ENCODE results near the gene CADPS2. TPM values are rescaled to one million over a fixed set of nuclear protein-coding genes. Genes with fewer than 3 reads are reported as not detected.

The CADPS2 gene
- total RNA-seq, 1 donor from 2014 or later = 6.4 TPM

DNA sequence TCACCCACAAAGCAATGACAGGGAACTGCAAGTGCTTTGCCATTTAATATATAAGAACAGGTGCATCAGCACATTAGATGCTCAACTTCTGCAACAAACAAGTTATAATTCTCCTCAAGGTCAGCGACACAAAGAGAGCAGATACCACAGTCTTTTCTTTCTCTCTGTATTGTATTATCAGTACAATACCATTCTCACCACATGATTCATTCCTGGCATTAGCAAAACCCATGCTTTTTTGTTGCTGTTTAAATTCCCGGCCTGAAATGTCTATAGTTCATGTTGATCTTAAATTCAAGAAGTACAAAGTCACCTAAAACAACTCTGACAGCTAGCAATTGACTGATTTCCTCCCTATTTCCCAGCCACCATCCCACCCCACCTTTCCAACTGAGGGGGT is 469.9 kb downstream of the CADPS2 start:
- Mint-ChIP-seq H3K27me3 (ENCODE audit: low read depth, unreplicated experiment) (no peaks in the 10 kb centered on the region), H3K4me3 (ENCODE audit: unreplicated experiment) (no peak overlapping the region), H3K9me3 (ENCODE audit: unreplicated experiment) (no peaks in the 10 kb centered on the region), H3K27ac (ENCODE audit: unreplicated experiment) (no peak overlapping the region), H3K4me1 (ENCODE audit: low read depth, unreplicated experiment) (peaks cover 19% of the 10 kb centered on the region), H3K36me3 (ENCODE audit: low read depth, unreplicated experiment) (no peaks in the 10 kb centered on the region)
- no peak for TF ChIP-seq EZH2 (IDR thresholded peaks at IDR 0.05; ENCODE audit: insufficient read depth, low read length)
- TF ChIP-seq CTCF (IDR thresholded peaks at IDR 0.05; ENCODE audit: insufficient read depth, low read depth, low read length) = no peak
- FAIRE-seq (no peak), DNase-seq (ENCODE audit: low read depth) (peak; percentile 39)
- no peaks in the 10 kb centered on the region for H3K36me3 ChIP-seq (ENCODE audit: insufficient read depth, low read length)
- H3K27ac ChIP-seq (ENCODE audit: low read depth, low read length) = no peak overlapping the region
- H4K20me1 ChIP-seq (ENCODE audit: insufficient read depth, low read length) = no peaks in the 10 kb centered on the region
- H3K79me2 ChIP-seq (ENCODE audit: insufficient read depth, low read length) = no peaks in the 10 kb centered on the region
- H3K27me3 ChIP-seq (ENCODE audit: insufficient read depth, low read length) = no peaks in the 10 kb centered on the region
- no peak overlapping the region for H3K9ac ChIP-seq (ENCODE audit: low read length)
- H2AFZ ChIP-seq (ENCODE audit: low read depth, low read length) = no peak overlapping the region
- H3K4me3 ChIP-seq (ENCODE audit: insufficient read depth, low read depth, low read length) = no peak overlapping the region
- no peaks in the 10 kb centered on the region for H3K9me3 ChIP-seq (ENCODE audit: insufficient read depth, low read depth, low read length)
- H3K4me1 ChIP-seq (ENCODE audit: insufficient read depth, low read length) = no peaks in the 10 kb centered on the region
- no peak overlapping the region for H3K4me2 ChIP-seq (ENCODE audit: low read length)

DNA sequence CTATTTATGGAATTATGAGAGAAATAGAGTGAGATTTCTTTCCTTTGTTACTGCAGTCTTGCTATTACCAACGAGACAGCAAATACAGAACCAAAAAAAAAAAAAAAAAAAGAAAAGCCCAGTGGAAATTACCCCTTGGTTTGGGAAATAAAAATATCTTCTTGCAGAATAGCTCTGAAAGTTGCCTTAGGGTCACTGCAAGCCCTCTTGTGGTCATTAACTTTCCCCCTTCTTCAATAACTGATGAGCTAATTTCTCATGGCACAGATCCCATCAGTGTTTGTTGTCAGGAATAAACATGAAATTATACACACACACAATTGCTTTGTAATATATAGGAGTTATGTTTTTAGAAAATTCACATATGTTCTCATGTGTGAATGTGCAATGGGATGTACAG is 470.8 kb downstream of the CADPS2 start:
- H3K4me1 ChIP-seq (ENCODE audit: insufficient read depth, low read length) = no peaks in the 10 kb centered on the region
- FAIRE-seq (no peak), DNase-seq (ENCODE audit: low read depth) (no peak)
- Mint-ChIP-seq H3K27me3 (ENCODE audit: low read depth, unreplicated experiment) (no peaks in the 10 kb centered on the region), H3K36me3 (ENCODE audit: low read depth, unreplicated experiment) (no peaks in the 10 kb centered on the region), H3K4me3 (ENCODE audit: unreplicated experiment) (no peak overlapping the region), H3K4me1 (ENCODE audit: low read depth, unreplicated experiment) (peaks cover 19% of the 10 kb centered on the region), H3K9me3 (ENCODE audit: unreplicated experiment) (no peaks in the 10 kb centered on the region), H3K27ac (ENCODE audit: unreplicated experiment) (no peak overlapping the region)
- no peaks in the 10 kb centered on the region for H3K79me2 ChIP-seq (ENCODE audit: insufficient read depth, low read length)
- no peaks in the 10 kb centered on the region for H3K27me3 ChIP-seq (ENCODE audit: insufficient read depth, low read length)
- no peak overlapping the region for H3K9ac ChIP-seq (ENCODE audit: low read length)
- no peaks in the 10 kb centered on the region for H3K9me3 ChIP-seq (ENCODE audit: insufficient read depth, low read depth, low read length)
- no peak overlapping the region for H2AFZ ChIP-seq (ENCODE audit: low read depth, low read length)
- H3K36me3 ChIP-seq (ENCODE audit: insufficient read depth, low read length) = no peaks in the 10 kb centered on the region
- no peak overlapping the region for H3K4me3 ChIP-seq (ENCODE audit: insufficient read depth, low read depth, low read length)
- no peak overlapping the region for H3K27ac ChIP-seq (ENCODE audit: low read depth, low read length)
- no peak for TF ChIP-seq CTCF (IDR thresholded peaks at IDR 0.05; ENCODE audit: insufficient read depth, low read depth, low read length)
- TF ChIP-seq EZH2 (IDR thresholded peaks at IDR 0.05; ENCODE audit: insufficient read depth, low read length) = no peak
- H3K4me2 ChIP-seq (ENCODE audit: low read length) = no peak overlapping the region
- no peaks in the 10 kb centered on the region for H4K20me1 ChIP-seq (ENCODE audit: insufficient read depth, low read length)

DNA sequence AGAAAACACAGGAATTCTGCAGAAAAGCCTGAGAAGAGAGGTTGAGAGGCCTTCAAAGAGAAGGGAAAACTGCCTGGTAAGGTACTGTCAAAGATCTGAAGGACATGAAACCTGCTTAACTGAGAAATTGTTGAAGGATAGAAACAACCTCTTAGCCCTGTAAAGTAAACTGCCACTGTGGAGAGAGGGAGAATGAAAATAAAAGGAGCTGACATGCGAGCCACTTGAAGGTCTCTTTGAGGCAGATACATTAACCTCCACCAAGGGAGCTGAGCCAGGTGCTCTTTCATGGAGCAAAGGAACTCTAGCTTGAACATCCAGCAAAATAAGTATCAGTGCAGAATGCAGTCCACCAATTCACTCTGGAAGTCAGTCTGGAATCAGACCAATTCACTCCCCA is 472.9 kb downstream of the CADPS2 start:
- TF ChIP-seq CTCF (IDR thresholded peaks at IDR 0.05; ENCODE audit: insufficient read depth, low read depth, low read length) (no peak), EZH2 (IDR thresholded peaks at IDR 0.05; ENCODE audit: insufficient read depth, low read length) (no peak)
- no peak overlapping the region for H3K9ac ChIP-seq (ENCODE audit: low read length)
- H2AFZ ChIP-seq (ENCODE audit: low read depth, low read length) = no peak overlapping the region
- no peaks in the 10 kb centered on the region for H4K20me1 ChIP-seq (ENCODE audit: insufficient read depth, low read length)
- Mint-ChIP-seq H3K27ac (ENCODE audit: unreplicated experiment) (no peak overlapping the region), H3K36me3 (ENCODE audit: low read depth, unreplicated experiment) (no peaks in the 10 kb centered on the region), H3K4me1 (ENCODE audit: low read depth, unreplicated experiment) (peaks cover 19% of the 10 kb centered on the region), H3K9me3 (ENCODE audit: unreplicated experiment) (no peaks in the 10 kb centered on the region), H3K27me3 (ENCODE audit: low read depth, unreplicated experiment) (no peaks in the 10 kb centered on the region), H3K4me3 (ENCODE audit: unreplicated experiment) (no peak overlapping the region)
- no peak overlapping the region for H3K4me2 ChIP-seq (ENCODE audit: low read length)
- no peaks in the 10 kb centered on the region for H3K9me3 ChIP-seq (ENCODE audit: insufficient read depth, low read depth, low read length)
- H3K27ac ChIP-seq (ENCODE audit: low read depth, low read length) = no peak overlapping the region
- H3K4me3 ChIP-seq (ENCODE audit: insufficient read depth, low read depth, low read length) = no peak overlapping the region
- H3K36me3 ChIP-seq (ENCODE audit: insufficient read depth, low read length) = no peaks in the 10 kb centered on the region
- no peaks in the 10 kb centered on the region for H3K79me2 ChIP-seq (ENCODE audit: insufficient read depth, low read length)
- FAIRE-seq = no peak
- no peaks in the 10 kb centered on the region for H3K4me1 ChIP-seq (ENCODE audit: insufficient read depth, low read length)
- no peak for DNase-seq (ENCODE audit: low read depth)
- no peaks in the 10 kb centered on the region for H3K27me3 ChIP-seq (ENCODE audit: insufficient read depth, low read length)
